ENCODE results near the gene ZFAND3. TPM values are rescaled to one million over a fixed set of nuclear protein-coding genes. Genes with fewer than 3 reads are reported as not detected.

ZFAND3 gene
- total RNA-seq, 2 donors from 2014 or later: 53.8 to 69.3 TPM

GRCh38 chr6:37916149-37916548 is 96.6 kb downstream of the ZFAND3 start:
- intact Hi-C loops (cut with DNase I): no loop called here
- no peak for DNase-seq (ENCODE audit: low spot score)

GRCh38 chr6:37916675-37917074 is 97.1 kb downstream of the ZFAND3 start:
- intact Hi-C loops (cut with DNase I): no loop called here
- DNase-seq (ENCODE audit: low spot score): no peak

- intact Hi-C loops (cut with DNase I): no loop called here
These were observed 98.0 kb downstream of the ZFAND3 start for GRCh38 chr6:37917566-37917965.

DNA sequence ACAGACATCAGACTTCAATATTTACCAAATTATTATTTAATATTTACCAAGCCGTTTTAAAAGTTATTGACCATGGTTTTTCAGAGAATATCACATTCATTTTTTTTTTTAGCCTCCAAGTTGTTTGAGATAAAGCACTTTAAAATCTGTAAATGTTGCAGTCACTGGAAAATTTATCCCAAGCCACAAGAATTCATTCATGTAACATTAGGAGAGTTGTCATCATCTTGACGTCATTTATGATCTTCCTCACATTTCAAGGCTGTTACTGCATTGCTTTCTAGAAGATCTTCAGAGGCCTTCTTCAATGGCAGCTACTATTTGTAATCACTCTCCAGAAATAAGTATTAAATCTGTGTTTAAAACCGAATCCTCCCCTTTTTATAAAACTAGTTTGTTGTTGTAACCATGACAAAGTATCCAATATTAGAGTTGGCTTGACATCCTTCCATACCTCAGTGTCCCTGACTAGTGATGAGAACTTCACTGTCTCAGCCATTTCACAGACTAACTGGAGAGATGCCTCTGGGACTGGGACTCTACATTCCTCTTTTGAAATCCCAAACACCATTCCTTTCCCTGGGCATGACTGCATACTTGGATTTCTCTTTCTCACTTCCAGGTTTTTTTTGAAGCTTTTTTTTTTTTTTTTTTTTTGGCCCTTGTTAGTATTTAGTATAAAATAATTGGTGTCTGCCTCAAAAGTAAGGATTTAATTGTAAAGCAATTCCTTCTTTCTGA is 100.1 kb downstream of the ZFAND3 start:
- intact Hi-C loops (cut with DNase I): no loop called here
- no peak for DNase-seq (ENCODE audit: low spot score)

More at GRCh38 chr6:37917566-37917965, 98.0 kb downstream of the ZFAND3 start:
- no peak for DNase-seq (ENCODE audit: low spot score)

DNA sequence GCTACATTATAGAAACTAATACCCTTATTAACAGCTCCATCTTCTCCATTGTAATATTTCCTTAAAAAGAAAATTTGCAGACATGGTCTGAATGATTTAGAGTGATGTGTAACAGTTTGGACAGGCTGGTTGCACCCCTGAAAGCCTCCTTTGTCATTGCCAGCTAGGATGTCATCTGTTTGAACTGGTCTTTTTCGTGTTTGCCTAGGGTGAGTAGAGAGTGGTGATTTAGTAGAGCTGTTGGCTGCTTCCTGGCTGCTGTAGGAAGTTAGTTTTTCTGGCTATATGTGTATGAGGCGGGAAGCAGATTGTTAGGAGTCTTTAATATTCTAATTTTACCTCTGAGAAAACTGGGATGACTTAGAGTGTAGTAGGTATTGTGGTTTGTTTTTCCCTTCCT is 101.1 kb downstream of the ZFAND3 start:
- DNase-seq (ENCODE audit: low spot score): no peak
- intact Hi-C loops (cut with DNase I): no loop called here

DNA sequence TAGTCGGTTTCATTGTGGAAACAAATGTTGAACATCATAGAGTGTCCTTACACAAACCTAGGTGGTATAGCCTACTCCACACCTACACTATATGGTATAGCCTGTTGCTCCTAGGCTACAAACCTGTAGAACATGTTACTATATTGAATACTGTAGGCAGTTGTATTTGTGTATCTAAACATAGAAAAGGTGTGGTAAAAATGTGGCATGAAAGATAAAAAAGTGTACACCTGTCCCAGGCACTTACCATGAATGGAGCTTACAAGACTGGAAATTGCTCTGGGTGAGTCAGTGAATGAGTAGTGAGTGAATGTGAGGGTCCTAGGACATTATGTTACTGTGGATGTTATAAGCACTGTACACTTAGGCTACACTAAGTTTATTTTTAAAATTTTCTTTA is 103.0 kb downstream of the ZFAND3 start:
- DNase-seq (ENCODE audit: low spot score): no peak
- intact Hi-C loops (cut with DNase I): no loop called here

GRCh38 chr6:37923514-37923913 is 104.0 kb downstream of the ZFAND3 start:
- intact Hi-C loops (cut with DNase I): no loop called here
- DNase-seq (ENCODE audit: low spot score): no peak

GRCh38 chr6:37926661-37927060 is 107.1 kb downstream of the ZFAND3 start:
- intact Hi-C loops (cut with DNase I): no loop called here
- DNase-seq (ENCODE audit: low spot score): no peak

DNA sequence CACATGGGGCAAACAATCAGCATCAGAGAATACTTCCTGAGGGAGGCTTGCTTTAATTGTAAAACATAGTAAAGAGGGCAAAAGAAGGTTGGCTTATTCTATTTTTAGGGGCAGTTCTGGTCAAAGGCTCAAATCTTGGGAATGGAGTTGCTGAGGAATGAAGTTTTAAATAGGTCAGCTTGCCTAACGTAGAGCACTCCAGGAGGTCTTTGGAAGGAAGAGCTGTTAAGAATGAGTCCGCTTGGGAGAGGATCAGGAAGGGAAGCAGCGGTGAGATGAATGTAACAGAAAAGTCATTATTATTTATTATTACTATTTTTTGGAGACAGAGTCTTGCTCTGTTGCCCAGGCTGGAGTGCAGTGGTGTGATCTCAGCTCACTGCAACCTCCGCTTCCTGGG is 108.7 kb downstream of the ZFAND3 start:
- DNase-seq (ENCODE audit: low spot score): no peak

DNA sequence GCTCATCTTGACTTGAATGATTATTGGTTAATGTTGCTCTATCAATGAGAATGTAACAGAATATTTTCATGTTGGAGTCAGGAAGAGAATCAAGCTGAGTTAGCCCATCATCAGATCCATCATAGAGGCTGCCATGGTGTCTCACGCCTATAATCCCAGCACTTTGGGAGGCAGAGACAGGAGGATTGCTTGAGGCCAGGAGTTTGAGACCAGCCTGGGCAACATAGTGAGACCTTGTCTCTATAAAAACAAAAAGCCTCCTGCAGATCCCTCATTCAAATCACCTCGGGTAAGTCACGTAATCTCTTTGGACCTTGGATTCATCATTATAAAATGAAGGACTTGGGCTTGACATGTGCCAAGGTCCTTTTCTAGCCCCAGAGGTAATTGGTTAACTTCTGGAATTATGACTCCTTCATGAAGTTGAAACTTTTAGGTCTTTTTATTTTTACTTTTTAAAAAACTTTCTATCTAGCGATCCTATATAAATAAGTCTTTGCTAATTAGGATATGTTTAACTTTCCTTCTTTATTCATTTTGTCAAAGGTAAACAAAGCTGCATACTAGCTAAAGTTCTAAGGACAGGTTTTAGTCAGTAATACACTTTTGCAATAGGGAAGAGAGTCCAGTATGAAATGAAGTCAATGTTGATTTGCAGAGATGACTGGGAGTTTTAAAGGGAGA is 110.9 kb downstream of the ZFAND3 start:
- intact Hi-C loops (cut with DNase I): no loop called here
- no peak for DNase-seq (ENCODE audit: low spot score)

More for the DNA sequence above, 108.7 kb downstream of the ZFAND3 start:
- intact Hi-C loops (cut with DNase I): no loop called here

DNA sequence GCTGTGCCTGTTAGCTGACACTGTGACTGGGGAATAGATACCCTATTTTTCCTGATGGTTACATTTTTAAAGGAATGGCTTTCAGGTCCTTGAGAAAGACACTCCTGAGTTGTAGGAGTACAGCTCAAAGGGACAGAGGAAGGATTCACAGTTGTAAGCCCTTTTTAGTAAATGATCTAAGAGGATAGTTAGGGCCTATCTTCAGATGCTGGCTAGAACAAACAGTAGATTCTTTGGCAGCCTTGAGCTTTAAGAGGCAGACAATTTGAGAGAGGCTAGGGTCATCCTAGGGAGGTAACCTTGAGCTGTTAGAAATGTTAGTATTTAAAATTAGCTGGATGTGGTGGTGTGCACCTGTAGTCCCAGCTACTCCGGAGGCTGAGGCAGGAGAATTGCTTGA is 111.5 kb downstream of the ZFAND3 start:
- intact Hi-C loops (cut with DNase I): no loop called here
- DNase-seq (ENCODE audit: low spot score): no peak

GRCh38 chr6:37934276-37934675 is 114.7 kb downstream of the ZFAND3 start:
- intact Hi-C loops (cut with DNase I): no loop called here
- no peak for DNase-seq (ENCODE audit: low spot score)

DNA sequence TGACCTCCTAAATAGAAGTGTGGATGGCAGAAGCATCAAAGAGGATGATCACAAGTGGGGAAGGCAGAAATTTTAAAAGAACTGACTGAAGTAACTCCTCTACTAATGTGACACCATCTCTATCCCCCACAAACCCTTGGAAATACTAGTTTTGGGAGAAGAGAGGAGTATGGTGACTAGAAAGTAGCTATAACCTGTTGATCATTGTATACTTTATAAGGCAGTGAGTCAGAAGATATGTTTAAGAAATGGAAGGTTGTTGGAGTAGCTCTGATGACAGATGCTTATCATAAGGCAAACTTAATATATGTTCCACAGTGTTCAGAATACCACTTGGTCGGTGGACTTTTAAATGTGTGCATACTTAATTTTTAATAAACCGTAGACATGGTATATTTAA is 116.6 kb downstream of the ZFAND3 start:
- intact Hi-C loops (cut with DNase I): no loop called here
- no peak for DNase-seq (ENCODE audit: low spot score)

GRCh38 chr6:37936906-37937305 is 117.4 kb downstream of the ZFAND3 start:
- DNase-seq (ENCODE audit: low spot score): no peak
- intact Hi-C loops (cut with DNase I): no loop called here

DNA sequence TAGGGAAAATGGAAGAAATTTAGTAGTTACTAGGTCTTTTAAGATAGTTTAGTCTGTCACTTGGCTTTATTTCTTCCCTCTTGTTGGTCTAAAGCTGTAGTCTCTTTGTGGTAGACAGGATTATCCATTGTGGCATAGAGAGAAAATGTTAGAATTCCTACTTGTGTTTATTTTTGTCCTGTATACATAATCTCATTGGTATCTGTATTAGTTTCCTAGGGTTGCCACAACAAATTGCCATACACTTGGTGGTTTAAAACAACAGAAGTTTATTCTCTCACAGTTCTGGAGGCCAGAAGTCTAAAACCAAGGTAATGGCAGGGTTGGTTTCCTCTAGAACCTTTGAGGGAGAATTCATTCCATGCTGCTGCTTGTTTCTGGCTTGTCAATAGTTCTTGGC is 119.4 kb downstream of the ZFAND3 start:
- intact Hi-C loops (cut with DNase I): no loop called here
- DNase-seq (ENCODE audit: low spot score): no peak

GRCh38 chr6:37940074-37940847 is 120.7 kb downstream of the ZFAND3 start:
- no peak for DNase-seq (ENCODE audit: low spot score)
- intact Hi-C loops (cut with DNase I): no loop called here

DNA sequence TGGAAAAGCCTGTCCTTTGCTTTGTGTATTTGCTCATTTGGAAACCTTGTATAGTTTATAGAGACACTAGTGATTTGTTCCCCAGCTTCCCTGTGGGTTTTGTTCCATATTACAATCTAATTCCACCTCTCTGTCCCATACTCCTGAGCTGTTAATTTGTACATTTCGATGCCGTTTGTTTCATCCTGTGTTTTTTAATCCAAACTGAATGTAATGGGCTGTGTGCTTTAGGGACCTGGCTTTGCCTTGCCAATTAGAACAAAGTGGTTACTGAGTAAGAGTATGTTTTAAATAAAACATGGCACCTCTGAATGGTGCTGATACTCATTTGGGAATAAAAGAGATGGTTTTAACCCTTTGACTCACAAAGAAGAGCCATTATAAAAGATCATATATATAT is 122.3 kb downstream of the ZFAND3 start:
- DNase-seq (ENCODE audit: low spot score): no peak
- intact Hi-C loops (cut with DNase I): no loop called here

- intact Hi-C loops (cut with DNase I): no loop called here
- DNase-seq (ENCODE audit: low spot score): no peak
These were observed 123.3 kb downstream of the ZFAND3 start for GRCh38 chr6:37942606-37943376.

DNA sequence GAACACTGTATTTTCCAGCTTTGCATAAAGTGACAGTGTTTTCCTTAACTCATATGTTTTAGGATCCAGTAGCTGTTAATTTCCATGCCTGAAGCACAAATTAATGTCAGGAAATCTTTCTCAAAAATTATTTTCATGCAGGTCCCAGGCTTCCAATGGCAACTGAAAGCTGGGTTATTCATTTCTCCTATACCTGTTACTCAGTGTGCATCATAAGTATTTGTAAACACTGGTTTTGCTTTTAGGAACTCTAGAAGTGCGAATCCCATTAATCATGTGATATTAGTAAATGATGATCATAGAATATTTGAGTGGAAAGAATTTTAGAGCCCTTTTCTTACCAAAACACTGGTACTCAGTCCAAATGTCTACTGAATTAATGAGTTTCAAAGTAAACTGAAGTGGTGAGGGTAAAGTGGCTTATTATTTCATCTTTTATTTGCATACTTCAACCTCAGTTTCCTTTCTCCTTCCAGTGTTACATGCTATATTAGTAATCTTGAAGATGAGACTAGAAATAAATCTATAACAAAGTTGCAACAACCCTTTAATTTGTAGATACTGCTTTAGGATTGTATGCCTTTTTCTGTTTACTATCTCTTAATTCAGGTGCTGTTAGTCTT is 124.0 kb downstream of the ZFAND3 start:
- no peak for DNase-seq (ENCODE audit: low spot score)
- intact Hi-C loops (cut with DNase I): no loop called here

Measured in posterior vena cava (tissue), 2 donors.